CD4-positive, alpha-beta T cell treated with Interleukin-1 beta for 1 hour (primary cell): Measurements from ENCODE around the gene SALL1.

ENCODE experiments used
- DNase-seq, 2 donors: peaks; one replicate each; pipeline ENCODE4 v3.0.0-alpha.2; 2020 to 2022

SALL1 gene

GRCh38 chr16:51139568-51139967, 11.5 kb downstream of the SALL1 start:
- DNase-seq, result no peak

GRCh38 chr16:51138178-51138577, 12.9 kb downstream of the SALL1 start:
- no peak for DNase-seq

DNA sequence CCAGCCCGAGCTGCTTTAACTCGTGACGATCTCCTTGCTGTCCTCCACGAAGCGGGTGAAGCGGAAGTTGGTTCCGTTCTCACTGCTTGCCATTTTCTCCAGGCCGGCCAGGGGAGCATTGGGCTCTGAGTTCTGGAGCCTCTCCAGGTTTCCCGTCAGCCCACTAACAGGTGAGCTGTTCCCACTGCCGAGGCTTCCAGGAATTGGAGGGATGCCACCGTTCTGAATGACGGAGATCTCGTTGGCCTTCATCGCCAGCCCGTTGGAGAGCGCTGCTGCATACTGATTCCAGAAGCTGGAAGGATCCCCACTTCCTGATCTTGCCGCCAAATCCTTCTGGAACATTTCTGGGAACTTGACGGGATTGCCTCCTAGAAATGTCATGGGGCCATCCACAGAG, 14.0 kb downstream of the SALL1 start:
- DNase-seq, result no peak

DNA sequence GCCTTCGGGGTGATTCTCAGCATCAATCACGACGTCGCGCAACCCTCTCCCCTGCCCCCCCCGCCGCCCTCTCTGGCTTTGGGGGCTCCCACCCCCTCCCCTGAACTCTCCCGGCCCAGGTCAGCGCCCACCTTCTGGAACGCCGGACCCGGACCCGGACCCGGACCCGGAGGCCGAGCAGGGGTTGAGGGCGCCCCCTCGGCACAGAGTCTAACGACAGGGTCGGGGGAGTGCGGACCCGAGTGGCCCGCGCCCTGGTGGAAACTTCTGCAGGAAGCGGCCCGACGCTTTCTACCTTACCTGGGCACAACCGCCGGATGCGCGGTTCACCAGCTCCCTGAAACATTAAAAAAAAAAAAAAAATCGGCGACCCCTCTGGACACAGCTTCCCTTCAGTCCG, 16.2 kb downstream of the SALL1 start:
- DNase-seq, result no peak

- DNase-seq, result no peak
Measured at GRCh38 chr16:51134269-51134812, 16.7 kb downstream of the SALL1 start.

- DNase-seq, result no peak
Measured at GRCh38 chr16:51133688-51134087, 17.4 kb downstream of the SALL1 start.

GRCh38 chr16:51133183-51133582, 17.9 kb downstream of the SALL1 start:
- no peak for DNase-seq

DNA sequence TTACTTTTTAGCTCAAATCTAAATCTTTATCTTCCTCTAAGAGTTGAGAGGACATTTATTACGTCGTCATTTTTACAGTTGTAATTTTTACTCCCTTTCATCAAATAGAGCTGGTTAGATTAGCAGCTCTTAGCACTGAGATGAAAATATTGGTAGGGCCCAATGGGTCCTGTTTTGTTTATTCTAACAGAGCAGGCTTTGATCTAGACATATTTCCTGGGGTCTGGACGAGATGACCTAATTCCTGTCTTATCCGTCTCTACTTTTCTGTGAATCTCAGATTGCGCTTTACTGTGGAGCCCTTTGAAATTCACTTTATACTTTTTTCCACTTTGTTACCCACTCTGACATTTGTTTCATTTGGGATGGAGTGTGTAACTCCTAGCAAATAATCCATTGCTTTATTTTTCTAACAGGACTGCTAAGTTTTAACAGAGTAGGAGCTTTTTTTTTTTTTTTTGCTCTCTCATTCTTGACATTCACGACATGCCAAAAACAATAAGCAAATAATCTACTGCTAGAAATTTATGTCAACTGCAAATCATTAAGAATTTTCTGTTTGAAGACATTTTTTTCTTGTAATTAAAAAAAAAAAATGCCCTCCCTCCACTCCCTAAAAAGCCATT, 18.5 kb downstream of the SALL1 start:
- DNase-seq, result no peak

DNA sequence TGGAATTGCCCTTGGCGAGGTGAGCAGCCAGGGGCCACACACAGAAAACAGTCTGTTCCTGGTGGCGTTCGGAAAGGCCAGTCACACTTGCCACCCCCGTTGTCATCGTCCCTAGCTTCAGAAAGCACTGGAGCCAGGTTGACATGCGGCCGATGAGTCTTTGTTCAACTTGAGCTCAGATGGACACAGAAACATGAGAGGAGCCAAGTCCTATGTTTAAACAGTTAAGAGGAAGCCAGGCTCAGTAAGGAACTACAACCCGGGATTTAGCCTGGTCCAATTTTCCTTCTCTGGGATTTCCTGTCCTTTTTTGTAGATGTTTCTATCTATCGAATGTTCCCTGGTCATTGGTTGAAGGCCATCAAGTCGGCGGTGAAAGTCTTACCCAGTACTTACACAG, 19.5 kb downstream of the SALL1 start:
- DNase-seq, result no peak

GRCh38 chr16:51129105-51129504, 22.0 kb downstream of the SALL1 start:
- DNase-seq, result no peak

- no peak for DNase-seq
Measured at GRCh38 chr16:51125992-51126391, 25.1 kb downstream of the SALL1 start.

DNA sequence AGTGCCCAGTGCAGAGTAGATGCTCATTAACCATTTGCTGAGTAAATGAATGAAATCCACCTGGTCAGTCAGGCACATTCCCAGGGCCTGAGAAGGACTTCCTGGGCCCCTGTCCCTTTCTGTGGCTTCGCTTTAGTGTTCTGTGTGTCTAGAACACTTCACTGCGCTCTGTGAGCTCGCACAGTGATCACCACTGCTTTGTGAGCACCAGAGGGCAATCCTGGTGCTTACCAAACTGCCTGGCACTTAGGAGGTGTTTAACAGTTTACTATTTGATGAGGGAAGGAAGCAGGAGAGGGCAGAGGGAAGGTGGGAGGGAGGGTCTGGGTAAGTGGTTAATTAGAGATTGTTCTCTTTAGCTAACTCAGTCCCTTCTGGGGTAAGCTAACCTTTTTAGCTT, 26.2 kb downstream of the SALL1 start:
- no peak for DNase-seq

DNA sequence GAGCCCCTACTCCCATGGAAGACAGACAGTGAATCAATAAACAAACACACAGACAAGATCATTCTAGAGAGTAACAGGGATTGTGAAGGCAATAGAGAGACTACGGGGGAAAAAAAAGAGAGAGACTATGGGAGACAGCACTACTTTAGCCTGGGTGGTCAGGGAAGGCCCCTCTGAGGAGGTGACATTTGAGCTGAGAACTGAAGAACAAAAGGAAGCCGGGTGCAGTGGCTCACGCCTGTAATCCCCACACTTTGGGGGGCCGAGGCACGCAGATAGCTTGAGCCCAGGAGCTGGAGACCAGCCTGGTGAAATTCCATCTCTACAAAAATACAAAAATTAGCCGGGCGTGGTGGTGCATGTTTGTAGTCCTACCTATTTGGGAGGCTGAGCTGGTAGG, 29.2 kb downstream of the SALL1 start:
- DNase-seq, result no peak

- no peak for DNase-seq
Measured at GRCh38 chr16:51120730-51121347, 30.2 kb downstream of the SALL1 start.

GRCh38 chr16:51119973-51120729, 30.9 kb downstream of the SALL1 start:
- no peak for DNase-seq

DNA sequence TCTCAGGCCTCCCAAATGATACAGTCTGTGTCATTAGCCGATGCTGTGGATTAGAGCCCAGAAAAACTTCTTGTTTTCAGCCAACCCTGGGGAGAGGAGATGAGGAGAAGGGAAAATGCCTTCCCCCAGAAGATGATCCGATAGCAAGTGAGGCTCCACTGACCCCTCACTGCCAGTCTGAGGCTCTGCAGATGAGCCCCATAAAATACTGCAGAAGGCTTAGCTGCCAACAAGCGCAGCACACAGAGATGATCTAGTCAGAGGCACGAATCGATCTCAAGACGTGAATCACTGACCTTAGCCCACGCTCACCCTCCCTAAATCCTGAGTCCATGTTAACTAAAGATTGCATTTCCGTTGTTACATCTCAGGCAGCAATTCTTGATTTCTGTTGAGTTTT, 31.5 kb downstream of the SALL1 start:
- no peak for DNase-seq

GRCh38 chr16:51116353-51116752, 34.7 kb downstream of the SALL1 start:
- no peak for DNase-seq

DNA sequence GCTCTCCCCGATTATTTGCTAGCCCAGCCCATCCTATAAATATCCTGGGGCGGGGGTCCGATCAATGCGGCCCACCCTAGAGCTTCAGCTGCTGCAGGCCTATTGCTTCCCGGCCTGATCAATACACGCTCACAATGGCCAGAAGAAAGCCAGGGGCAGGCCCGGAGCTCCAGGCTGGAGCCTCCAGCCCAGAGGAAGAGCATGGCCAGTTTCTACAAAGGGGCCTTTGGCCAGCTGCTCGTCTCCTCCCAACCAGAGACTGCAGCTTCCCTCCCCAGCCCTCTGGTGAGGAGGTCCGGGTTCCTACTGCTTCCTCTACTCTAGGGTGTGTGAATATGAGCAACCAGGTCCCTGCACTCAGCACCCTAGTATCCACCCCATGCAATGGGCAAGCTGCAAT, 36.7 kb downstream of the SALL1 start:
- no peak for DNase-seq

GRCh38 chr16:51113236-51114125, 37.6 kb downstream of the SALL1 start:
- DNase-seq, result no peak

- no peak for DNase-seq
Measured at GRCh38 chr16:51112323-51112722, 38.7 kb downstream of the SALL1 start.

DNA sequence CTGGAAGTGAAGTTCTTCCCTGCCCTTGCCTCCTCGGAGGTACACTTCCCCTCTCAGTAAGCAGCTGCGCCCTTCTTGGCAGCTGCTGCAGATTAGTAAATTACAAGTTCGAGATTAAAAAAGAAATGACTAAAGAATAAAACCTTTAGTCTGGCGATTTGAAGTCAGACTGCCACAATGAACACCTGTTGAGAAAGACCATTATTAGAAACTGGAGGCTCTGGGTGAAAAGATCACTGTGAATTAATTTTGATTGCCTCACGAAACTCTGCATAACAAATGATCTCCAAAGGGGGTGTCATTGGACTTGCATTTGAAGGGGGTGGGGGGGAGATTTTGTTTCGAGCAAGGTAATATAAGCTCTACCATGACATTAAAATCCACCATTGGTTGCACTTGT, 39.3 kb downstream of the SALL1 start:
- DNase-seq, result no peak

DNA sequence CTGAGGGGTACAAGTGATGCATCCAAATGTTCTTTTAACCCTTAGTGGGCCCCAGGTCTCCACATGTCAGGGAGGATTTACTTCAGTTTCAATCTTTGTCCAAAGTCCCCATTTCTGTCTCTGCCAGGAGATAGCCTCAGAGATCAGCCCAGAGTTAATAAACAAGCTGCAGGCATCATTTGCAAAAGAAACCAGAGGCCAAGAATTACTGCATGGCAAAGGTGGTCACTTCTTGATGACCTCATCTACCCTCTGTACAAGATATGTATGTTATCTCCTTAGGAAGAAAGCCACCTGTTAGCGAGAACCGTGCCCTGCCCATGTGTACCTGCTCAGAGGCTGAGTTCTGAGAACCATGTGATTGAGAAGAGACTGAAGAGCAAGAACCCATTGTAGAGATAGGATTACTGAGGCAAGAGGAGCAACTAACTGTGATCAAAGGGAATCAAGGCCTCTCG, 40.3 kb downstream of the SALL1 start:
- DNase-seq, result no peak

DNA sequence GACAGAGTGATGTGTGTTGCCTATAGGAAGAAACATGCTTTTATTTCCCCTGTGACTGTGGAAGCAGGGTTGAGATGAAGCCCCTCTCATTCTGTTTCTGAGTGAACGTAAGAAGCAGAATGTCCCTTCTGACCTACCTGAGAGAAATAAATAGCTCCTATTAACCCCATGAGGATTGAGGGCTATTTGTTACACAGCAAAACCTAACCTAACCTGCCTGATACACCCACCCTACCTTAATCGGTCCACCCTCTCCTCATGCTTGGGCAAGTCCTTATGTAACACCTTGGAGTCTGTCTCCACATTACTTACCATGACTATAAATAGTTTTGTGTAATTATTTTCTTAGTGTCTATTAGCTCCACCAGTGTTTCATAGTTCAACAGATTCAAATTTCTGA, 41.9 kb downstream of the SALL1 start:
- no peak for DNase-seq
